H1 (cell line): Measurements from ENCODE around the gene CAB39L. TPM values are rescaled to one million over a fixed set of nuclear protein-coding genes. Genes with fewer than 3 reads are reported as not detected.

ENCODE experiments used
- CTCF ChIA-PET: fragments of 300-600 bp; sonication (Branson Sonifier 250); formaldehyde crosslinking; loops from one replicate; lab custom pipeline; 2021; ENCODE audit not compliant: partially characterized antibody; lab: Charles Lee
- POLR2A ChIA-PET: fragments of 300-600 bp; sonication (Branson Sonifier 250); formaldehyde crosslinking; loops from one replicate; lab custom pipeline; 2021; ENCODE audit warnings: inconsistent platforms; ENCODE audit not compliant: partially characterized antibody; lab: Charles Lee
- DNase-seq, 2 experiments: peaks; one replicate each; pipeline versions ENCODE4 v3.0.0 to v3.0.0-alpha.2; 2010 to 2022; ENCODE audit warnings: low spot score in 2 of 2, low read depth in 1 of 2, mixed read lengths in 1 of 2
- FAIRE-seq: peaks from 2 replicates; lab custom pipeline; 2011; peaks lifted over from hg19 to GRCh38; lab: Jason Lieb, UNC
- H2AFZ ChIP-seq: 2 replicates; pipeline ENCODE4 v1.8.1; 2012; ENCODE audit warnings: low read length, inconsistent platforms
- H2AK5ac ChIP-seq: 2 replicates; pipeline ENCODE4 v1.6.1; 2013; ENCODE audit warnings: low read depth, low read length
- H2BK120ac ChIP-seq: replicated peaks from 2 replicates; pipeline ENCODE3; 2013; ENCODE audit warnings: low read depth, low read length, inconsistent platforms
- H2BK12ac ChIP-seq: 2 replicates; pipeline ENCODE4 v1.6.1; 2013; ENCODE audit warnings: low read depth, low read length
- H2BK15ac ChIP-seq: 2 replicates; pipeline ENCODE4 v1.6.1; 2013; ENCODE audit warnings: low read length
- H2BK20ac ChIP-seq: 2 replicates; pipeline ENCODE4 v1.6.1; 2013; ENCODE audit warnings: low read length
- H2BK5ac ChIP-seq: 2 replicates; pipeline ENCODE4 v1.6.1; 2013; ENCODE audit warnings: low read depth, low read length
- H3K14ac ChIP-seq: 2 replicates; pipeline ENCODE4 v1.6.1; 2013; ENCODE audit warnings: inconsistent platforms; ENCODE audit not compliant: insufficient read length
- H3K18ac ChIP-seq: 2 replicates; pipeline ENCODE4 v1.6.1; 2013; ENCODE audit warnings: low read length; ENCODE audit errors: extremely low read depth
- H3K23ac ChIP-seq: 2 replicates; pipeline ENCODE4 v1.6.1; 2013; ENCODE audit warnings: inconsistent platforms; ENCODE audit not compliant: insufficient read length
- H3K23me2 ChIP-seq: 2 replicates; pipeline ENCODE4 v1.6.1; 2013; ENCODE audit warnings: low read depth, low read length
- H3K27ac ChIP-seq: 2 replicates; pipeline ENCODE4 v1.6.1; 2011; ENCODE audit warnings: low read depth, low read length, inconsistent platforms
- H3K27me3 ChIP-seq, 4 experiments: replicated peaks in 1 of 4; 1 replicate in 1 of 4; 2 replicates in 3 of 4; pipeline versions ENCODE4 v1.6.1 to v1.8.1; 2011 to 2013; ENCODE audit warnings: low read length in 3 of 4, mild to moderate bottlenecking in 3 of 4, inconsistent platforms in 2 of 4, mixed read lengths in 2 of 4, moderate library complexity in 1 of 4; ENCODE audit not compliant: control insufficient read depth in 3 of 4, insufficient read depth in 3 of 4; ENCODE audit errors: extremely low read depth in 1 of 4
- H3K36me3 ChIP-seq, 4 experiments: 2 replicates each; pipeline versions ENCODE4 v1.6.1 to v1.8.1; 2011 to 2013; ENCODE audit warnings: mild to moderate bottlenecking in 4 of 4, low read length in 3 of 4, moderate library complexity in 2 of 4, control low read depth in 1 of 4, inconsistent platforms in 1 of 4; ENCODE audit not compliant: insufficient read depth in 4 of 4, control insufficient read depth in 2 of 4
- H3K4ac ChIP-seq: replicated peaks from 2 replicates; pipeline ENCODE3; 2013; ENCODE audit warnings: low read length, low read depth, mixed read lengths, inconsistent platforms; ENCODE audit not compliant: insufficient read length
- H3K4me1 ChIP-seq, 4 experiments: replicated peaks in 1 of 4; 1 replicate in 1 of 4; 2 replicates in 3 of 4; pipeline versions ENCODE4 v1.6.1 to v1.8.1; 2011 to 2013; ENCODE audit warnings: low read length in 3 of 4, inconsistent platforms in 2 of 4, mixed read lengths in 1 of 4; ENCODE audit not compliant: insufficient read depth in 4 of 4, control insufficient read depth in 3 of 4
- H3K4me2 ChIP-seq, 2 experiments: 2 replicates each; pipeline versions ENCODE4 v1.6.1 to v1.8.1; 2011 to 2013; ENCODE audit warnings: low read depth in 2 of 2, low read length in 2 of 2, control low read depth in 1 of 2, inconsistent platforms in 1 of 2, mild to moderate bottlenecking in 1 of 2; ENCODE audit not compliant: insufficient read depth in 1 of 2
- H3K4me3 ChIP-seq, 4 experiments: fragments of 200-600, 300-600 bp in 1 of 4; sonication (generic), shearing (Covaris generic), sonication (Bioruptor Twin) in 1 of 4; 2 replicates each; pipeline versions ENCODE4 v1.5.1 to v1.8.1; 2011 to 2016; ENCODE audit warnings: low read length in 4 of 4, low read depth in 3 of 4, control low read depth in 2 of 4, inconsistent platforms in 2 of 4, mild to moderate bottlenecking in 2 of 4, mixed read lengths in 1 of 4, moderate library complexity in 1 of 4; ENCODE audit not compliant: insufficient read depth in 2 of 4; ENCODE audit errors: extremely low read depth in 1 of 4
- H3K56ac ChIP-seq: replicated peaks from 2 replicates; pipeline ENCODE3; 2013; ENCODE audit warnings: low read depth, mild to moderate bottlenecking, mixed read lengths, low read length, inconsistent platforms; ENCODE audit not compliant: insufficient read length
- H3K79me1 ChIP-seq: 2 replicates; pipeline ENCODE4 v1.6.1; 2013; ENCODE audit warnings: low read depth, low read length, control low read depth
- H3K79me2 ChIP-seq, 2 experiments: 2 replicates each; pipeline versions ENCODE4 v1.6.1 to v1.8.1; 2012 to 2013; ENCODE audit warnings: low read length in 2 of 2, mild to moderate bottlenecking in 2 of 2, inconsistent platforms in 1 of 2; ENCODE audit not compliant: insufficient read depth in 2 of 2, control insufficient read depth in 1 of 2
- H3K9ac ChIP-seq, 4 experiments: replicated peaks in 1 of 4; 1 replicate in 1 of 4; 2 replicates in 3 of 4; pipeline versions ENCODE4 v1.6.1 to v1.8.1; 2011 to 2013; ENCODE audit warnings: low read depth in 3 of 4, low read length in 3 of 4, control low read depth in 2 of 4, mild to moderate bottlenecking in 2 of 4, moderate library complexity in 2 of 4, inconsistent platforms in 1 of 4; ENCODE audit errors: extremely low read depth in 1 of 4
- H3K9me3 ChIP-seq, 2 experiments: 2 replicates each; pipeline versions ENCODE4 v1.6.1 to v1.8.1; 2012 to 2013; ENCODE audit warnings: mild to moderate bottlenecking in 2 of 2, moderate library complexity in 2 of 2, control low read depth in 1 of 2, inconsistent platforms in 1 of 2, low read depth in 1 of 2, low read length in 1 of 2, mixed read lengths in 1 of 2; ENCODE audit not compliant: insufficient read depth in 2 of 2
- H4K20me1 ChIP-seq, 2 experiments: replicated peaks in 1 of 2; 2 replicates each; pipeline versions ENCODE3 to v1.8.1; 2011 to 2013; ENCODE audit warnings: inconsistent platforms in 2 of 2, low read length in 2 of 2, mild to moderate bottlenecking in 1 of 2; ENCODE audit not compliant: insufficient read depth in 2 of 2, control insufficient read depth in 1 of 2
- H4K5ac ChIP-seq: 2 replicates; pipeline ENCODE4 v1.6.1; 2013; ENCODE audit warnings: low read length, low read depth, mixed read lengths, inconsistent platforms; ENCODE audit not compliant: insufficient read length
- H4K8ac ChIP-seq: 2 replicates; pipeline ENCODE4 v1.8.0; 2013; ENCODE audit warnings: mild to moderate bottlenecking, moderate library complexity, low read length, inconsistent platforms; ENCODE audit not compliant: insufficient read depth; ENCODE audit errors: extremely low read depth
- H4K91ac ChIP-seq: replicated peaks from 2 replicates; pipeline ENCODE3; 2013; ENCODE audit warnings: low read length, mixed read lengths, inconsistent platforms; ENCODE audit not compliant: insufficient read length
- ASH2L ChIP-seq: fragments of 200-600, 300-600 bp; sonication (generic); IDR thresholded peaks from one replicate; pipeline ENCODE4 v1.7.1; 2017; ENCODE audit warnings: low read length
- GTF2F1 ChIP-seq: IDR thresholded peaks from 2 replicates; pipeline ENCODE4 v1.6.1; 2012; ENCODE audit warnings: low read depth, low read length, improper control_type of control experiment, borderline replicate concordance
- JUN ChIP-seq: IDR thresholded peaks from 2 replicates; pipeline ENCODE4 v1.6.1; 2011; ENCODE audit warnings: low read depth, mild to moderate bottlenecking, improper control_type of control experiment, low read length
- PHF8 ChIP-seq: fragments of 200-600 bp; sonication (generic); conservative IDR thresholded peaks from 2 replicates; pipeline ENCODE4 v1.7.1; 2012; ENCODE audit warnings: low read depth, mild to moderate bottlenecking, inconsistent platforms, low read length, moderate library complexity
- POU5F1 ChIP-seq: IDR thresholded peaks from 2 replicates; pipeline ENCODE4 v1.6.1; 2011; ENCODE audit warnings: low read depth, mild to moderate bottlenecking, low read length, moderate library complexity
- RFX5 ChIP-seq: IDR thresholded peaks from 2 replicates; pipeline ENCODE4 v1.6.1; 2011; ENCODE audit warnings: low read depth, low read length, improper control_type of control experiment, borderline replicate concordance
- SIN3A ChIP-seq, 2 experiments: IDR thresholded peaks in 1 of 2; conservative IDR thresholded peaks in 1 of 2; 2 replicates each; pipeline ENCODE4 v1.6.1; 2011 to 2012; ENCODE audit warnings: low read length in 2 of 2, improper control_type of control experiment in 1 of 2, low read depth in 1 of 2, mild to moderate bottlenecking in 1 of 2
- SUZ12 ChIP-seq: fragments of 200-600 bp; sonication (generic); IDR thresholded peaks from 2 replicates; pipeline ENCODE4 v1.6.1; 2012; ENCODE audit warnings: mild to moderate bottlenecking, inconsistent platforms, low read length, moderate library complexity, mixed read lengths
- TAF1 ChIP-seq: IDR thresholded peaks from 2 replicates; pipeline ENCODE4 v1.6.1; 2011; ENCODE audit warnings: mild to moderate bottlenecking, low read depth, low read length
- TAF7 ChIP-seq: optimal IDR thresholded peaks from 2 replicates; pipeline ENCODE3; 2011; ENCODE audit warnings: low read depth, mild to moderate bottlenecking, inconsistent platforms, low read length, moderate library complexity, borderline replicate concordance
- TEAD4 ChIP-seq: IDR thresholded peaks from 2 replicates; pipeline ENCODE4 v1.6.1; 2012; ENCODE audit warnings: low read depth, low read length, inconsistent platforms, mixed read lengths
- WGBS, 2 experiments: shearing (Covaris generic) in 1 of 2; methylation state at CpG; one replicate each; pipeline versions ENCODE4 v1.1.6 to v1.1.7; 2013 to 2015; ENCODE audit warnings: low lambda C conversion rate in 2 of 2, mixed read lengths in 2 of 2, inconsistent platforms in 1 of 2, low coverage in 1 of 2, missing lambda C conversion rate in 1 of 2; ENCODE audit not compliant: insufficient replicate concordance in 2 of 2, insufficient coverage in 1 of 2, insufficient read length in 1 of 2; ENCODE audit errors: extremely low coverage in 1 of 2, missing lambda C conversion rate in 1 of 2; 5-methylcytosine and 5-hydroxymethylcytosine counted together
- polyA plus RNA-seq, 7 experiments: library from polyadenylated mRNA; depleted of rRNA in 3 of 7; stranded (reverse) in 5 of 7; unstranded in 2 of 7; fragments of >200 nt in 5 of 7; fragments of 200-250 nt in 2 of 7; gene quantifications; 1 replicate in 5 of 7; 2 replicates in 1 of 7; 4 replicates in 1 of 7; pipeline versions ENCODE4 v1.2.1 to v1.2.3, GENCODE V29; 2011 to 2013; ENCODE audit warnings: missing spikeins in 2 of 7, mixed read lengths in 2 of 7
- total RNA-seq: library from RNA; stranded (reverse); fragmentation: NEBNext Ultra II Directional; extraction: Animal tissue kit (Norgen Biotek cat#: 25700); gene quantifications from 2 replicates; pipeline ENCODE4 v1.2.1, GENCODE V29; 2021
- TF ChIP-seq, protein P1 (sequence below): IDR thresholded peaks from 2 replicates; pipeline ENCODE4 v1.6.1; 2012; ENCODE audit warnings: inconsistent platforms

The CAB39L gene
- total and polyA plus RNA-seq, 2 of the 8 experiments (the other 6 are each of a cell fraction or from before 2014, with no cell fraction given): 2.5 to 4.8 TPM

DNA sequence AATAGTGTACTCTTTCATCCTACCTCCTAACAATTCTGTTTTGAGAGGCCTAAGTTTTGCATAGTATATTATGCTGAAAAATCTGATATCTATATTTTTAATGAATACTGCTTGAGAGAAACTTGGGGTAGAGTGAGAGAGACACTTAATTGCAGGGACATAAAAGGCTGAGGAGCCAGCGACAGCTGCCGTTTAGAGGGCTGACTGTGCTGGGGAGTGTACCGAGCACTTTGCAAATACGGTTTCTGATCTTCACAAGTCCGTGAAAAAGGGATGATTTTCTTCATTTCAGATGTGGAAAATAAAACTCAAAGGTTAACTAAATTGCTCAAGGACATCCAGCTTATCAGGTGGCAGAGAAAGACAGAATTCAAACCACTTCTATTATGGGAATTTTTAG, 97.4 kb downstream of the CAB39L start:
- 87% methylated on average over 5 of the region's 5 CpGs; no CpG with 5 or more reads in 1 of the 2 experiments for WGBS, 2 experiments
- no peak for DNase-seq
- Histone ChIP-seq H2AK5ac (no peak overlapping the region), H2AFZ (no peak overlapping the region), H3K14ac (no peak overlapping the region), H4K5ac (no peak overlapping the region), H3K4me2 (no peak overlapping the region), H4K91ac (no peak overlapping the region), H3K79me2 (no peaks in the 10 kb centered on the region), H3K18ac (no peak overlapping the region), H4K20me1 (no peaks in the 10 kb centered on the region), H3K4me1 (peaks cover 0 to 8% (median 0%) of the 10 kb centered on the region in 4 experiments; a peak in 2 of 7 replicates), H3K36me3 (no peaks in the 10 kb centered on the region), H3K27ac (no peak overlapping the region), H2BK5ac (no peak overlapping the region), H2BK20ac (no peak overlapping the region), H3K9ac (no peak overlapping the region), H2BK12ac (no peak overlapping the region), H3K9me3 (no peaks in the 10 kb centered on the region), H4K8ac (no peak overlapping the region), H3K4ac (no peak overlapping the region), H3K27me3 (no peaks in the 10 kb centered on the region), H3K23ac (no peak overlapping the region), H2BK120ac (no peak overlapping the region), H2BK15ac (no peak overlapping the region), H3K79me1 (no peaks in the 10 kb centered on the region), H3K56ac (no peak overlapping the region), H3K4me3 (no peak overlapping the region), H3K23me2 (peaks cover 2% of the 10 kb centered on the region; the same call in 1 of the 2 replicates)
- TF ChIP-seq TAF7 (no peak), RFX5 (no peak), JUN (no peak), TEAD4 (no peak), PHF8 (no peak), TAF1 (no peak), POU5F1 (no peak), ASH2L (no peak), SUZ12 (no peak), SIN3A (conservative IDR thresholded peaks at IDR 0.05 in 1 of 2, IDR thresholded peaks at IDR 0.05 in 1 of 2; ENCODE audit: low read depth in 1 of 2, low read length in 2 of 2) (no peak), GTF2F1 (no peak)
- TF ChIP-seq, protein P1, sequence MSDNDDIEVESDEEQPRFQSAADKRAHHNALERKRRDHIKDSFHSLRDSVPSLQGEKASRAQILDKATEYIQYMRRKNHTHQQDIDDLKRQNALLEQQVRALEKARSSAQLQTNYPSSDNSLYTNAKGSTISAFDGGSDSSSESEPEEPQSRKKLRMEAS: no peak
- POLR2A ChIA-PET: interaction anchor here (0.8 kb wide), 1 partner anchor 12 kb away, joined by 3 read pairs; no protein-coding TSS in a partner anchor
- FAIRE-seq: no peak
- CTCF ChIA-PET: interaction anchor here (0.9 to 1.0 kb wide), 2 partner anchors 13 kb away, joined by 3 read pairs; no protein-coding TSS in a partner anchor
